IMR-90 (cell line): Measurements from ENCODE around the gene CDH23. TPM values are rescaled to one million over a fixed set of nuclear protein-coding genes. Genes with fewer than 3 reads are reported as not detected.

ENCODE experiments used
- ATAC-seq: fragments of 200-7000 bp; cut with Tn5 transposase; 2 replicates; pipeline ENCODE4 v1.9.1; 2020; ENCODE audit warnings: low read depth, mild to moderate bottlenecking, moderate library complexity
- BruUV-seq: library from RNA; stranded (reverse); fragments of 400-500 nt; replicated peaks from 2 replicates; lab custom pipeline; 2021; lab: Mats Ljungman, UMichigan
- CTCF ChIA-PET: fragments of 300-600 bp; formaldehyde crosslinking; extraction: SDS; loops from one replicate; lab custom pipeline; 2021; ENCODE audit warnings: antibody characterized with exemption; lab: Yijun Ruan, JAX
- POLR2A ChIA-PET: fragments of 300-600 bp; sonication (Branson Sonifier 250); formaldehyde crosslinking; loops from one replicate; lab custom pipeline; 2022; ENCODE audit warnings: antibody characterized with exemption; ENCODE audit not compliant: unreplicated experiment; lab: Charles Lee
- DNase-seq: peaks from one replicate; pipeline ENCODE4 v3.0.0; 2013
- H2AFZ ChIP-seq: replicated peaks from 2 replicates; pipeline ENCODE3; 2013; ENCODE audit warnings: low read length, mild to moderate bottlenecking; ENCODE audit not compliant: poor library complexity
- H2AK5ac ChIP-seq: 2 replicates; pipeline ENCODE4 v1.6.1; 2013; ENCODE audit warnings: low read depth, low read length, inconsistent platforms
- H2AK9ac ChIP-seq: replicated peaks from 2 replicates; pipeline ENCODE3; 2013; ENCODE audit warnings: mild to moderate bottlenecking, low read depth, low read length, moderate library complexity; ENCODE audit not compliant: poor library complexity
- H2BK120ac ChIP-seq: 2 replicates; pipeline ENCODE4 v1.6.1; 2013; ENCODE audit warnings: low read depth, low read length, inconsistent platforms
- H2BK15ac ChIP-seq: 3 replicates; pipeline ENCODE4 v1.6.1; 2013; ENCODE audit warnings: low read depth, low read length, inconsistent platforms
- H2BK20ac ChIP-seq: 2 replicates; pipeline ENCODE4 v1.6.1; 2013; ENCODE audit warnings: low read depth, mild to moderate bottlenecking, inconsistent platforms, low read length, moderate library complexity
- H2BK5ac ChIP-seq: 2 replicates; pipeline ENCODE4 v1.6.1; 2013; ENCODE audit warnings: mild to moderate bottlenecking, low read depth, low read length, inconsistent platforms; ENCODE audit not compliant: poor library complexity, severe bottlenecking
- H3K14ac ChIP-seq: replicated peaks from 2 replicates; pipeline ENCODE4 v1.6.1; 2013; ENCODE audit warnings: low read depth, low read length, inconsistent platforms
- H3K18ac ChIP-seq: 2 replicates; pipeline ENCODE4 v1.6.1; 2013; ENCODE audit warnings: low read depth, low read length, control low read depth
- H3K23ac ChIP-seq: 2 replicates; pipeline ENCODE4 v1.6.1; 2013; ENCODE audit warnings: low read depth, low read length, inconsistent platforms
- H3K27ac ChIP-seq: 2 replicates; pipeline ENCODE4 v1.5.1; 2013; ENCODE audit warnings: mild to moderate bottlenecking, control low read depth, low read length; ENCODE audit not compliant: insufficient read depth
- H3K27me3 ChIP-seq: 2 replicates; pipeline ENCODE4 v1.6.1; 2013; ENCODE audit warnings: low read length; ENCODE audit not compliant: control insufficient read depth, insufficient read depth
- H3K36me3 ChIP-seq: 2 replicates; pipeline ENCODE4 v1.6.1; 2013; ENCODE audit warnings: low read length, mixed read lengths; ENCODE audit not compliant: control insufficient read depth, insufficient read depth
- H3K4ac ChIP-seq: 2 replicates; pipeline ENCODE4 v1.6.1; 2013; ENCODE audit warnings: low read depth, low read length, inconsistent platforms
- H3K4me1 ChIP-seq: 2 replicates; pipeline ENCODE4 v1.6.1; 2013; ENCODE audit warnings: low read length, mixed read lengths; ENCODE audit not compliant: control insufficient read depth, insufficient read depth
- H3K4me2 ChIP-seq: 2 replicates; pipeline ENCODE4 v1.6.1; 2013; ENCODE audit warnings: low read depth, mild to moderate bottlenecking, control low read depth, low read length, moderate library complexity
- H3K4me3 ChIP-seq: 2 replicates; pipeline ENCODE4 v1.5.1; 2013; ENCODE audit warnings: low read depth, mild to moderate bottlenecking, control low read depth, low read length, moderate library complexity; ENCODE audit not compliant: insufficient read depth
- H3K56ac ChIP-seq: 2 replicates; pipeline ENCODE4 v1.6.1; 2013; ENCODE audit warnings: low read length, inconsistent platforms; ENCODE audit not compliant: insufficient read depth; ENCODE audit errors: extremely low read depth
- H3K79me1 ChIP-seq, 2 experiments: 2 replicates each; pipeline ENCODE4 v1.6.1; 2013; ENCODE audit warnings: low read length in 2 of 2, inconsistent platforms in 1 of 2, low read depth in 1 of 2
- H3K9ac ChIP-seq: 2 replicates; pipeline ENCODE4 v1.6.1; 2013; ENCODE audit warnings: low read depth, low read length, control low read depth
- H3K9me1 ChIP-seq: 2 replicates; pipeline ENCODE4 v1.6.1; 2013; ENCODE audit warnings: low read length, inconsistent platforms; ENCODE audit not compliant: insufficient read depth
- H3K9me3 ChIP-seq: 2 replicates; pipeline ENCODE4 v1.6.1; 2013; ENCODE audit warnings: low read length; ENCODE audit not compliant: control insufficient read depth, insufficient read depth
- H4K20me1 ChIP-seq: 2 replicates; pipeline ENCODE4 v1.6.1; 2013; ENCODE audit warnings: low read length, inconsistent platforms; ENCODE audit not compliant: insufficient read depth
- H4K5ac ChIP-seq: 2 replicates; pipeline ENCODE4 v1.6.1; 2013; ENCODE audit warnings: mild to moderate bottlenecking, low read depth, low read length, control low read depth
- H4K8ac ChIP-seq, 2 experiments: 2 replicates each; pipeline ENCODE4 v1.6.1; 2013; ENCODE audit warnings: low read depth in 2 of 2, low read length in 2 of 2, control low read depth in 1 of 2, inconsistent platforms in 1 of 2
- H4K91ac ChIP-seq: 2 replicates; pipeline ENCODE4 v1.6.1; 2013; ENCODE audit warnings: low read depth, low read length, inconsistent platforms; ENCODE audit not compliant: insufficient read depth
- CEBPB ChIP-seq: IDR thresholded peaks from 2 replicates; pipeline ENCODE4 v1.6.1; 2012; ENCODE audit warnings: low read depth, low read length, improper control_type of control experiment
- CHD1 ChIP-seq: IDR thresholded peaks from 2 replicates; pipeline ENCODE4 v1.6.1; 2012; ENCODE audit warnings: low read depth, low read length, improper control_type of control experiment
- FOS ChIP-seq: fragments of 150-350 bp; IDR thresholded peaks from 2 replicates; pipeline ENCODE4 v1.6.1; 2016; ENCODE audit warnings: low read depth, low read length
- MAFK ChIP-seq: IDR thresholded peaks from 2 replicates; pipeline ENCODE4 v1.6.1; 2012; ENCODE audit warnings: low read depth, low read length, improper control_type of control experiment
- MAZ ChIP-seq: IDR thresholded peaks from 2 replicates; pipeline ENCODE4 v1.6.1; 2012; ENCODE audit warnings: low read depth, mild to moderate bottlenecking, low read length, improper control_type of control experiment, moderate library complexity, borderline replicate concordance
- MXI1 ChIP-seq: IDR thresholded peaks from 2 replicates; pipeline ENCODE4 v1.6.1; 2012; ENCODE audit warnings: low read depth, mild to moderate bottlenecking, low read length, moderate library complexity, borderline replicate concordance
- NFE2L2 ChIP-seq: fragments of 150-350 bp; IDR thresholded peaks from 2 replicates; pipeline ENCODE4 v1.6.1; 2016; ENCODE audit warnings: low read depth, mild to moderate bottlenecking, low read length
- POLR2A ChIP-seq: IDR thresholded peaks from 2 replicates; pipeline ENCODE4 v1.6.1; 2012; ENCODE audit warnings: mild to moderate bottlenecking, low read depth, low read length
- RAD21 ChIP-seq: IDR thresholded peaks from 2 replicates; pipeline ENCODE4 v1.6.1; 2012; ENCODE audit warnings: low read length, improper control_type of control experiment
- RCOR1 ChIP-seq: IDR thresholded peaks from 2 replicates; pipeline ENCODE4 v1.6.1; 2012; ENCODE audit warnings: mild to moderate bottlenecking, low read length, improper control_type of control experiment; ENCODE audit not compliant: insufficient replicate concordance
- RFX5 ChIP-seq: IDR thresholded peaks from 2 replicates; pipeline ENCODE4 v1.8.0; 2012; ENCODE audit warnings: low read depth, mild to moderate bottlenecking, low read length, moderate library complexity
- SMC3 ChIP-seq: fragments of 150-350 bp; IDR thresholded peaks from 2 replicates; pipeline ENCODE4 v1.6.1; 2016; ENCODE audit warnings: low read depth, mild to moderate bottlenecking, antibody characterized with exemption, low read length, moderate library complexity
- WGBS, 2 experiments: methylation state at CpG; one replicate each; pipeline versions ENCODE4 v1.1.5 to v1.1.7; 2013; ENCODE audit warnings: missing lambda C conversion rate in 2 of 2; ENCODE audit not compliant: insufficient read length in 1 of 2; ENCODE audit errors: extremely low coverage in 2 of 2; 5-methylcytosine and 5-hydroxymethylcytosine counted together
- dilution Hi-C: fragments of 300-500 bp; cut with HindIII; formaldehyde crosslinking; loops from one replicate; pipeline ENCODE4 v1.14.3; 2018; ENCODE audit warnings: low sequenced_read_pairs; ENCODE audit not compliant: unreplicated experiment
- in situ Hi-C: fragments of 300-500 bp; cut with MboI; formaldehyde crosslinking; loops from 3 replicates; pipeline ENCODE4 v1.14.3; 2019; ENCODE audit warnings: low sequenced_read_pairs, inconsistent platforms, mixed read lengths
- intact Hi-C: fragments of 100-400 bp; cut with micrococcal nuclease; formaldehyde crosslinking; loops from 2 replicates; pipeline ENCODE4 v1.10.0; 2022
- polyA plus RNA-seq, 3 experiments: library from polyadenylated mRNA; depleted of rRNA; stranded (reverse); fragments of >200 nt; gene quantifications; 2 replicates each; pipeline ENCODE4 v1.2.3, GENCODE V29; 2012; ENCODE audit warnings: low replicate concordance in 1 of 3
- total RNA-seq: library from RNA; depleted of rRNA; stranded (reverse); fragments of >200 nt; gene quantifications from 2 replicates; pipeline ENCODE4 v1.2.3, GENCODE V29; 2012
- TF ChIP-seq, protein P1 (sequence below): fragments of 150-350 bp; IDR thresholded peaks from 2 replicates; pipeline ENCODE4 v1.6.1; 2016; ENCODE audit warnings: low read depth, mild to moderate bottlenecking, low read length, moderate library complexity, borderline replicate concordance
- TF ChIP-seq, protein P2 (sequence below): fragments of 150-350 bp; IDR thresholded peaks from 2 replicates; pipeline ENCODE4 v1.6.1; 2017; ENCODE audit warnings: mild to moderate bottlenecking, antibody characterized with exemption, low read length, low read depth
- TF ChIP-seq, protein P3 (sequence below): conservative IDR thresholded peaks from 2 replicates; pipeline ENCODE4 v1.5.1; 2012; ENCODE audit warnings: mild to moderate bottlenecking, low read depth, low read length, improper control_type of control experiment

The CDH23 gene
- total and polyA plus RNA-seq, 2 of the 4 experiments (the other 2 are of a cell fraction) = under 0.01 to 0.03 TPM

DNA sequence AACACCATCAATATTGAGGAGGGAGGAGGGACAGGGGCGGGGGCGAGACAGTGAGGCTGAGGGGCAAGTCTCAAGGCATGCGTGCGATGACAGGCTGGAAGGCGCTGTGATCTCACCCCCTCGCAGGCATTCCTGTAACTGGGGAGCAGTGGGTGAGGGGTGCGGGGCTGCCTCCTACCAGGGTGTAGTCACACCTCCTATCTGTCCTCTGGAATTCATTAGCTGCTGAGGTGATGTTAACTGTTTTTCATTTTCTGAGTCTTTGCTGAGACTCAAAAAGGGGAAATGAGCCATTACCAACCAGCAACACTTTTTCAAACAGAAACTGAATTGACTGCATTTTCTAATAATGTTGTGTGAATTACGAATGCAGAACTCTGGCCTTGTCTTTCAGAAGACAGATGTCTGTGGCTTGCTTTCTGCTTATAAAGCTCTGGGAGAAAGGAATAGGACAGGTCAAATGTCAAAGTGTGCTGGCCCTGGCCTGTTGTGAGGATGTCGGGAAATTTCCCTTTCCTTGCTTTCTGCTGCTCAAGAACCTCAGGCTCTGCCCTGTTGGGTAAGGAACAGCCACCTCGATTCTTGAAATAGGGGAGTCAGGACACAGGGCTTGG, 23.7 kb upstream of the CDH23 start:
- in situ Hi-C loops = no loop called here

More for the DNA sequence above, 23.7 kb upstream of the CDH23 start:
- BruUV-seq = no TSS peak
- Histone ChIP-seq H4K5ac (no peak overlapping the region), H4K91ac (no peak overlapping the region), H2BK5ac (no peak overlapping the region), H3K9me1 (no peaks in the 10 kb centered on the region), H3K23ac (no peak overlapping the region), H2AFZ (no peak overlapping the region), H2AK5ac (no peak overlapping the region), H3K27me3 (peaks cover 46% of the 10 kb centered on the region), H3K4ac (no peak overlapping the region), H4K20me1 (no peaks in the 10 kb centered on the region), H3K4me1 (no peaks in the 10 kb centered on the region), H3K14ac (no peak overlapping the region), H3K27ac (no peak overlapping the region), H3K4me3 (no peak overlapping the region), H3K36me3 (no peaks in the 10 kb centered on the region), H3K4me2 (no peak overlapping the region), H3K56ac (no peak overlapping the region), H2AK9ac (no peak overlapping the region), H2BK120ac (no peak overlapping the region), H2BK15ac (no peak overlapping the region), H3K18ac (no peak overlapping the region), H2BK20ac (no peak overlapping the region), H3K9me3 (no peaks in the 10 kb centered on the region), H3K79me1 (no peaks in the 10 kb centered on the region), H3K9ac (no peak overlapping the region), H4K8ac (no peak overlapping the region)
- ATAC-seq = no peak
- CTCF ChIA-PET = interaction anchor here (1.9 kb wide), 1 partner anchor 11 kb away, joined by 4 read pairs; no protein-coding TSS in a partner anchor
- dilution Hi-C loops (no loop called here), intact Hi-C loops (no loop called here)
- 60% methylated on average over 2 of the region's 10 CpGs; no CpG with 5 or more reads in 1 of the 2 experiments for WGBS, 2 experiments
- TF ChIP-seq FOS (no peak), MXI1 (no peak), POLR2A (no peak), SMC3 (no peak), RCOR1 (no peak), CHD1 (no peak), MAZ (no peak), MAFK (no peak), RAD21 (no peak), NFE2L2 (no peak), RFX5 (no peak), CEBPB (no peak)
- TF ChIP-seq, protein P1, sequence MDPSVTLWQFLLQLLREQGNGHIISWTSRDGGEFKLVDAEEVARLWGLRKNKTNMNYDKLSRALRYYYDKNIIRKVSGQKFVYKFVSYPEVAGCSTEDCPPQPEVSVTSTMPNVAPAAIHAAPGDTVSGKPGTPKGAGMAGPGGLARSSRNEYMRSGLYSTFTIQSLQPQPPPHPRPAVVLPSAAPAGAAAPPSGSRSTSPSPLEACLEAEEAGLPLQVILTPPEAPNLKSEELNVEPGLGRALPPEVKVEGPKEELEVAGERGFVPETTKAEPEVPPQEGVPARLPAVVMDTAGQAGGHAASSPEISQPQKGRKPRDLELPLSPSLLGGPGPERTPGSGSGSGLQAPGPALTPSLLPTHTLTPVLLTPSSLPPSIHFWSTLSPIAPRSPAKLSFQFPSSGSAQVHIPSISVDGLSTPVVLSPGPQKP = no peak
- TF ChIP-seq, protein P2, sequence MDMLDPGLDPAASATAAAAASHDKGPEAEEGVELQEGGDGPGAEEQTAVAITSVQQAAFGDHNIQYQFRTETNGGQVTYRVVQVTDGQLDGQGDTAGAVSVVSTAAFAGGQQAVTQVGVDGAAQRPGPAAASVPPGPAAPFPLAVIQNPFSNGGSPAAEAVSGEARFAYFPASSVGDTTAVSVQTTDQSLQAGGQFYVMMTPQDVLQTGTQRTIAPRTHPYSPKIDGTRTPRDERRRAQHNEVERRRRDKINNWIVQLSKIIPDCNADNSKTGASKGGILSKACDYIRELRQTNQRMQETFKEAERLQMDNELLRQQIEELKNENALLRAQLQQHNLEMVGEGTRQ = no peak
- TF ChIP-seq, protein P3, sequence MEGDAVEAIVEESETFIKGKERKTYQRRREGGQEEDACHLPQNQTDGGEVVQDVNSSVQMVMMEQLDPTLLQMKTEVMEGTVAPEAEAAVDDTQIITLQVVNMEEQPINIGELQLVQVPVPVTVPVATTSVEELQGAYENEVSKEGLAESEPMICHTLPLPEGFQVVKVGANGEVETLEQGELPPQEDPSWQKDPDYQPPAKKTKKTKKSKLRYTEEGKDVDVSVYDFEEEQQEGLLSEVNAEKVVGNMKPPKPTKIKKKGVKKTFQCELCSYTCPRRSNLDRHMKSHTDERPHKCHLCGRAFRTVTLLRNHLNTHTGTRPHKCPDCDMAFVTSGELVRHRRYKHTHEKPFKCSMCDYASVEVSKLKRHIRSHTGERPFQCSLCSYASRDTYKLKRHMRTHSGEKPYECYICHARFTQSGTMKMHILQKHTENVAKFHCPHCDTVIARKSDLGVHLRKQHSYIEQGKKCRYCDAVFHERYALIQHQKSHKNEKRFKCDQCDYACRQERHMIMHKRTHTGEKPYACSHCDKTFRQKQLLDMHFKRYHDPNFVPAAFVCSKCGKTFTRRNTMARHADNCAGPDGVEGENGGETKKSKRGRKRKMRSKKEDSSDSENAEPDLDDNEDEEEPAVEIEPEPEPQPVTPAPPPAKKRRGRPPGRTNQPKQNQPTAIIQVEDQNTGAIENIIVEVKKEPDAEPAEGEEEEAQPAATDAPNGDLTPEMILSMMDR = no peak
- DNase-seq = no peak
- POLR2A ChIA-PET = no interaction called here
